Stimulated activated CD4-positive, alpha-beta T cell treated with anti-CD3 and anti-CD28 coated beads, Interleukin-15, amount 100 ng/mL, for 48 hours (primary cell): ENCODE results near the gene DCN.
"Not testable (repeated sequence)": the region's sequence is repeated elsewhere in the genome, so short reads cannot be mapped to it uniquely, and the experiment has no call there.

Experiments used
- DNase-seq, 2 donors: peaks; one replicate each; pipeline ENCODE4 v3.0.0-alpha.2; 2020; ENCODE audit warnings: low read depth in 2 of 2

The DCN gene

GRCh38 chr12:91182636-91183455 lies at the start of gene DCN:
Gene DCN (minus strand): TSS chr12:91182817. CDS start chr12:91178552, 4,265 bp downstream.
- DNase-seq, result no peak

GRCh38 chr12:91230841-91231240 lies 48.2 kb upstream of the DCN start:
- DNase-seq, result no peak

GRCh38 chr12:91226951-91227350 lies 44.3 kb upstream of the DCN start:
- DNase-seq, result no peak

- no peak for DNase-seq
Observed at GRCh38 chr12:91225316-91225715, 42.7 kb upstream of the DCN start.

- DNase-seq, result no peak
Observed at GRCh38 chr12:91224401-91224800, 41.8 kb upstream of the DCN start.

- no peak for DNase-seq
Observed at GRCh38 chr12:91222746-91223145, 40.1 kb upstream of the DCN start.

- DNase-seq, result no peak
Observed at GRCh38 chr12:91219919-91220318, 37.3 kb upstream of the DCN start.

GRCh38 chr12:91219511-91219910 lies 36.9 kb upstream of the DCN start:
- no peak for DNase-seq

GRCh38 chr12:91216871-91217270 lies 34.3 kb upstream of the DCN start:
- DNase-seq, result no peak

GRCh38 chr12:91215940-91216454 lies 33.4 kb upstream of the DCN start:
- no peak for DNase-seq

- no peak for DNase-seq
Observed at GRCh38 chr12:91211866-91212265, 29.2 kb upstream of the DCN start.

- DNase-seq, result no peak
Observed at GRCh38 chr12:91210618-91211017, 28.0 kb upstream of the DCN start.

GRCh38 chr12:91210144-91210543 lies 27.5 kb upstream of the DCN start:
- no peak for DNase-seq

GRCh38 chr12:91207301-91207700 lies 24.7 kb upstream of the DCN start:
- not testable (repeated sequence) for DNase-seq

- no peak for DNase-seq
Observed at GRCh38 chr12:91205811-91206210, 23.2 kb upstream of the DCN start.

- no peak for DNase-seq
Observed at GRCh38 chr12:91204421-91204820, 21.8 kb upstream of the DCN start.

GRCh38 chr12:91203610-91204009 lies 21.0 kb upstream of the DCN start:
- DNase-seq, result no peak

GRCh38 chr12:91202390-91202789 lies 19.8 kb upstream of the DCN start:
- no peak for DNase-seq

- DNase-seq, result no peak
Observed at GRCh38 chr12:91196436-91196835, 13.8 kb upstream of the DCN start.

GRCh38 chr12:91194500-91194899 lies 11.9 kb upstream of the DCN start:
- no peak for DNase-seq

GRCh38 chr12:91191513-91192111 lies 9.0 kb upstream of the DCN start:
- no peak for DNase-seq

GRCh38 chr12:91189516-91189915 lies 6.9 kb upstream of the DCN start:
- DNase-seq, result no peak

GRCh38 chr12:91188778-91189177 lies 6.2 kb upstream of the DCN start:
- no peak for DNase-seq
